Measurements from ENCODE around the gene FABP7.

Gene FABP7

GRCh38 chr6:122788663-122789181 lies 9.2 kb downstream of the FABP7 start:
- H3K4me3 ChIP-seq (ENCODE audit: low read length) = peak overlapping the region; percentile 98
- no peaks in the 10 kb centered on the region for H3K36me3 ChIP-seq (ENCODE audit: control insufficient read depth, insufficient read depth, low read length)
- no peaks in the 10 kb centered on the region for H3K27me3 ChIP-seq (ENCODE audit: control insufficient read depth, insufficient read depth, low read length)
- H3K9me3 ChIP-seq (ENCODE audit: control insufficient read depth, low read length) = no peaks in the 10 kb centered on the region
- H3K4me1 ChIP-seq (ENCODE audit: control insufficient read depth, insufficient read depth, low read length) = peaks cover 36% of the 10 kb centered on the region
- H3K9ac ChIP-seq (ENCODE audit: low read length) = peak overlapping the region; percentile 90

GRCh38 chr6:122789182-122790027 lies 9.9 kb downstream of the FABP7 start, which contains the start of gene SMPDL3A:
SMPDL3A (plus strand) TSS chr6:122789258; CDS start chr6:122789347, 89 bp downstream.
- H3K36me3 ChIP-seq (ENCODE audit: control insufficient read depth, insufficient read depth, low read length) = no peaks in the 10 kb centered on the region
- no peaks in the 10 kb centered on the region for H3K9me3 ChIP-seq (ENCODE audit: control insufficient read depth, low read length)
- H3K4me3 ChIP-seq (ENCODE audit: low read length) = peak within 1 kb of the TSS; percentile 98
- no peaks in the 10 kb centered on the region for H3K27me3 ChIP-seq (ENCODE audit: control insufficient read depth, insufficient read depth, low read length)
- peaks cover 40% of the 10 kb centered on the region for H3K4me1 ChIP-seq (ENCODE audit: control insufficient read depth, insufficient read depth, low read length)
- peak within 1 kb of the TSS; percentile 90 for H3K9ac ChIP-seq (ENCODE audit: low read length)

GRCh38 chr6:122790028-122790422 lies 10.5 kb downstream of the FABP7 start:
- Histone ChIP-seq H3K4me1 (ENCODE audit: control insufficient read depth, insufficient read depth, low read length) (peaks cover 46% of the 10 kb centered on the region), H3K27me3 (ENCODE audit: control insufficient read depth, insufficient read depth, low read length) (no peaks in the 10 kb centered on the region), H3K9ac (ENCODE audit: low read length) (peak overlapping the region; percentile 90), H3K4me3 (ENCODE audit: low read length) (peak overlapping the region; percentile 98), H3K9me3 (ENCODE audit: control insufficient read depth, low read length) (no peaks in the 10 kb centered on the region), H3K36me3 (ENCODE audit: control insufficient read depth, insufficient read depth, low read length) (no peaks in the 10 kb centered on the region)

- H3K27me3 ChIP-seq (ENCODE audit: control insufficient read depth, insufficient read depth, low read length) = no peaks in the 10 kb centered on the region
- peak overlapping the region; percentile 98 for H3K4me3 ChIP-seq (ENCODE audit: low read length)
- H3K4me1 ChIP-seq (ENCODE audit: control insufficient read depth, insufficient read depth, low read length) = peaks cover 49% of the 10 kb centered on the region
- peak overlapping the region; percentile 90 for H3K9ac ChIP-seq (ENCODE audit: low read length)
- no peaks in the 10 kb centered on the region for H3K36me3 ChIP-seq (ENCODE audit: control insufficient read depth, insufficient read depth, low read length)
- H3K9me3 ChIP-seq (ENCODE audit: control insufficient read depth, low read length) = no peaks in the 10 kb centered on the region
These were observed 11.2 kb downstream of the FABP7 start for GRCh38 chr6:122790423-122791309.

- peak overlapping the region; percentile 90 for H3K9ac ChIP-seq (ENCODE audit: low read length)
- H3K4me3 ChIP-seq (ENCODE audit: low read length) = peak overlapping the region; percentile 98
- peaks cover 49% of the 10 kb centered on the region for H3K4me1 ChIP-seq (ENCODE audit: control insufficient read depth, insufficient read depth, low read length)
These were observed 11.8 kb downstream of the FABP7 start for GRCh38 chr6:122791310-122791679.

GRCh38 chr6:122792766-122793165 lies 13.2 kb downstream of the FABP7 start:
- H3K36me3 ChIP-seq (ENCODE audit: control insufficient read depth, insufficient read depth, low read length) = no peaks in the 10 kb centered on the region
- no peak overlapping the region for H3K9ac ChIP-seq (ENCODE audit: low read length)
- H3K27me3 ChIP-seq (ENCODE audit: control insufficient read depth, insufficient read depth, low read length) = no peaks in the 10 kb centered on the region
- no peak overlapping the region for H3K4me3 ChIP-seq (ENCODE audit: low read length)
- no peaks in the 10 kb centered on the region for H3K9me3 ChIP-seq (ENCODE audit: control insufficient read depth, low read length)
- H3K4me1 ChIP-seq (ENCODE audit: control insufficient read depth, insufficient read depth, low read length) = peaks cover 55% of the 10 kb centered on the region

More at GRCh38 chr6:122791310-122791679, 11.8 kb downstream of the FABP7 start:
- Histone ChIP-seq H3K36me3 (ENCODE audit: control insufficient read depth, insufficient read depth, low read length) (no peaks in the 10 kb centered on the region), H3K9me3 (ENCODE audit: control insufficient read depth, low read length) (no peaks in the 10 kb centered on the region), H3K27me3 (ENCODE audit: control insufficient read depth, insufficient read depth, low read length) (no peaks in the 10 kb centered on the region)

- peak overlapping the region; percentile 9 for H3K9ac ChIP-seq (ENCODE audit: low read length)
These were observed 18.0 kb downstream of the FABP7 start for GRCh38 chr6:122797537-122797936.

GRCh38 chr6:122798099-122798641 lies 18.7 kb downstream of the FABP7 start:
- no peaks in the 10 kb centered on the region for H3K27me3 ChIP-seq (ENCODE audit: control insufficient read depth, insufficient read depth, low read length)
- H3K36me3 ChIP-seq (ENCODE audit: control insufficient read depth, insufficient read depth, low read length) = no peaks in the 10 kb centered on the region
- peak overlapping the region; percentile 9 for H3K9ac ChIP-seq (ENCODE audit: low read length)
- H3K9me3 ChIP-seq (ENCODE audit: control insufficient read depth, low read length) = no peaks in the 10 kb centered on the region
- H3K4me1 ChIP-seq (ENCODE audit: control insufficient read depth, insufficient read depth, low read length) = peaks cover 55% of the 10 kb centered on the region
- no peak overlapping the region for H3K4me3 ChIP-seq (ENCODE audit: low read length)

More at GRCh38 chr6:122797537-122797936, 18.0 kb downstream of the FABP7 start:
- Histone ChIP-seq H3K4me1 (ENCODE audit: control insufficient read depth, insufficient read depth, low read length) (peaks cover 53% of the 10 kb centered on the region), H3K27me3 (ENCODE audit: control insufficient read depth, insufficient read depth, low read length) (no peaks in the 10 kb centered on the region), H3K9me3 (ENCODE audit: control insufficient read depth, low read length) (no peaks in the 10 kb centered on the region), H3K36me3 (ENCODE audit: control insufficient read depth, insufficient read depth, low read length) (no peaks in the 10 kb centered on the region), H3K4me3 (ENCODE audit: low read length) (no peak overlapping the region)

GRCh38 chr6:122799140-122799745 lies 19.7 kb downstream of the FABP7 start:
- no peaks in the 10 kb centered on the region for H3K27me3 ChIP-seq (ENCODE audit: control insufficient read depth, insufficient read depth, low read length)
- H3K4me3 ChIP-seq (ENCODE audit: low read length) = no peak overlapping the region
- H3K4me1 ChIP-seq (ENCODE audit: control insufficient read depth, insufficient read depth, low read length) = peaks cover 57% of the 10 kb centered on the region
- H3K36me3 ChIP-seq (ENCODE audit: control insufficient read depth, insufficient read depth, low read length) = no peaks in the 10 kb centered on the region
- no peaks in the 10 kb centered on the region for H3K9me3 ChIP-seq (ENCODE audit: control insufficient read depth, low read length)
- no peak overlapping the region for H3K9ac ChIP-seq (ENCODE audit: low read length)

- H3K9me3 ChIP-seq (ENCODE audit: control insufficient read depth, low read length) = no peaks in the 10 kb centered on the region
- H3K36me3 ChIP-seq (ENCODE audit: control insufficient read depth, insufficient read depth, low read length) = no peaks in the 10 kb centered on the region
- no peak overlapping the region for H3K9ac ChIP-seq (ENCODE audit: low read length)
- H3K4me1 ChIP-seq (ENCODE audit: control insufficient read depth, insufficient read depth, low read length) = peaks cover 48% of the 10 kb centered on the region
- no peaks in the 10 kb centered on the region for H3K27me3 ChIP-seq (ENCODE audit: control insufficient read depth, insufficient read depth, low read length)
- H3K4me3 ChIP-seq (ENCODE audit: low read length) = no peak overlapping the region
These were observed 20.6 kb downstream of the FABP7 start for GRCh38 chr6:122799916-122800686.

- no peaks in the 10 kb centered on the region for H3K27me3 ChIP-seq (ENCODE audit: control insufficient read depth, insufficient read depth, low read length)
- H3K4me3 ChIP-seq (ENCODE audit: low read length) = no peak overlapping the region
- no peaks in the 10 kb centered on the region for H3K36me3 ChIP-seq (ENCODE audit: control insufficient read depth, insufficient read depth, low read length)
- no peak overlapping the region for H3K9ac ChIP-seq (ENCODE audit: low read length)
- H3K4me1 ChIP-seq (ENCODE audit: control insufficient read depth, insufficient read depth, low read length) = peaks cover 46% of the 10 kb centered on the region
- no peaks in the 10 kb centered on the region for H3K9me3 ChIP-seq (ENCODE audit: control insufficient read depth, low read length)
These were observed 21.4 kb downstream of the FABP7 start for GRCh38 chr6:122800906-122801305.

Measured in mucosa of stomach (tissue), 1 donor.